Large intestine (tissue), 3 donors: ENCODE data around the gene CDC42BPB. TPM values are rescaled to one million over a fixed set of nuclear protein-coding genes. Genes with fewer than 3 reads are reported as not detected.

Source experiments
- DNase-seq, 2 donors: peaks; one replicate each; pipeline versions ENCODE4 v3.0.0 to v3.0.0-alpha.2; 2013
- H3K27ac ChIP-seq: one replicate; pipeline ENCODE4 v1.5.1; 2013; ENCODE audit warnings: low read length
- H3K27me3 ChIP-seq: 2 replicates; pipeline ENCODE4 v1.6.1; 2013; ENCODE audit warnings: low read length; ENCODE audit not compliant: control insufficient read depth, insufficient read depth
- H3K36me3 ChIP-seq: 2 replicates; pipeline ENCODE4 v1.6.1; 2013; ENCODE audit warnings: low read length; ENCODE audit not compliant: control insufficient read depth, insufficient read depth
- H3K4me1 ChIP-seq: one replicate; pipeline ENCODE4 v1.6.1; 2013; ENCODE audit warnings: low read length; ENCODE audit not compliant: control insufficient read depth, insufficient read depth
- H3K4me3 ChIP-seq: one replicate; pipeline ENCODE4 v1.5.1; 2013; ENCODE audit warnings: low read length
- H3K9me3 ChIP-seq: one replicate; pipeline ENCODE4 v1.6.1; 2013; ENCODE audit warnings: mild to moderate bottlenecking, low read depth, low read length, moderate library complexity; ENCODE audit not compliant: control insufficient read depth
- WGBS: methylation state at CpG from one replicate; pipeline ENCODE4 v1.1.5; 2013; ENCODE audit warnings: low lambda C conversion rate; ENCODE audit not compliant: insufficient coverage; 5-methylcytosine and 5-hydroxymethylcytosine counted together
- polyA plus RNA-seq: library from polyadenylated mRNA; unstranded; fragments of 120-200 nt; gene quantifications from one replicate; pipeline ENCODE4 v1.2.1, GENCODE V29; 2013

The CDC42BPB gene
- polyA plus RNA-seq, 1 donor = 72.5 TPM

DNA sequence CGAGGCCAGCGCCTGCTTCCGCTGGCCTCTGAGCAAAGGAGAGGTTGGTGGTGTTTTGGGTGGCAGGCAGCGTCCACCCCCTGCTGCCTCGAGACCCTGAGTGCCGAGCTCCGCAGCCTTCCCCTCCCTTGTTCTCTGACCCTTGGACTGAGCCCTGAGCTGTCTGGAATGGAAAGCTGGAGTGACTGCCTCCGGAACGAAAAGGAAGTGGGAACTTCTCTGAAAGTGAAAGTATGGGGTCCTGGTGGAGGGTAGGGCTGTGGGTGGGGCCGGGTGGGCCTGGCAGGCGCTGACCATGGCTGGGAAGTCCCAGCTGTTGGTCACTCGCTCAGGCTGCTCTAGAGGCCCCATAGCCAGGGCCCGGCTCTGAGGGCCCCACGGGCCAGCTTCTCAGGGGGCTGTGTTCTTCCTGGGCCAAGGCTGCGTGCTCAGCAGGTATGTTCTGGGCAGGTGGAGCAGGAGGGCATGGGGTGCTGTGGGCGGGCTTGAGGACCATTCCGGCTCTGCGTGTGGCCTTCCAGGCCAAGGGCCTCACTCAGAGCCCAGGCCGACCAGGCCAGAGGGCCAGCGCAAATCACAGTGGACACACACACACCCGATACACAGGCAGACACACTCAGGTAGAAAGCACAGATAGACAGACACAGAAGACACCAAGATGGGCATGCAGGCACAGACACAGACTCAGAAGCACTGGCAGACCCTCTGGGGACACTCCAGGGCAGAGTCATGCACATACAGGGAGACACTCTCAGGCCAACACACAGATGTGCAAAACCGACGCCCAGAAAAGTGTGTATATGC, 37.3 kb upstream of the CDC42BPB start, which contains the start of gene EXOC3L4:
EXOC3L4 (plus strand) TSS at position 320 of the 804 bp plus-strand sequence. CDS start 5,495 bp downstream, outside the sequence.
- peaks cover 3% of the 10 kb centered on the region for H3K9me3 ChIP-seq
- WGBS = no CpG with 5 or more reads among the region's 23 CpGs
- peaks cover 57% of the 10 kb centered on the region for H3K4me1 ChIP-seq
- H3K27me3 ChIP-seq = peaks cover 5% of the 10 kb centered on the region
- no peaks in the 10 kb centered on the region for H3K36me3 ChIP-seq
- DNase-seq = peak; percentile 87 to 94
- peak within 1 kb of the TSS; percentile 27 for H3K4me3 ChIP-seq
- H3K27ac ChIP-seq = peak within 1 kb of the TSS; percentile 65

DNA sequence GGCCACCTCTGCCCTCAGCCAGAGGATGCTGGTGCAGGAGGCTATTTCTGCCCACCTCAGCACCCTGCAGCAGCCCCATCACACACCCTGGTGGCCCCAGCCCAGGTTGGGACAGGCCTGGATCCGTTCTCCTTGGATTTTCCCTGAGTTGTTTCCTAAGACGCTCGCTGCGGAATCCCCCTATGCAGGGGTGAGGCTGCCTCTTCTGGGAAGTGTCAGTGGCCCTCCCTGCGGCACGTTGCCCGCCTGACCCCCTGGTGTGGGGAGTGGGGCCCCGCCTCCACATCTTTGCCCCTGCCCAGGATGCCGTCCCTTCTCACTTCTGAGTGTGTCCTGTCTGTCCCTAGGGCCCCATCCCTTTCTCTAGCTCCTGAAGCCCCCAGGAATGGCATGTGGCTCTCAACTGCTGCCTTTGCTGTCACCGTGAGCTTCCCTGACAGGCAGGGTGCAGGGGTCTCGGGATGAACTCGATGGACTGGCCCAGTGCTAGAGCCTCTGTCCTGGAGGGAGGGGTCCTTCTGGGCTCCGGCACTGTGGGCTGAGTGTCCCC, 36.6 kb upstream of the CDC42BPB start:
- H3K4me1 ChIP-seq = peaks cover 50% of the 10 kb centered on the region
- H3K27me3 ChIP-seq = peaks cover 5% of the 10 kb centered on the region
- H3K27ac ChIP-seq = peak overlapping the region; percentile 65
- no peak for DNase-seq
- H3K36me3 ChIP-seq = no peaks in the 10 kb centered on the region
- no peak overlapping the region for H3K4me3 ChIP-seq
- no CpG with 5 or more reads among the region's 13 CpGs for WGBS
- H3K9me3 ChIP-seq = peaks cover 3% of the 10 kb centered on the region

DNA sequence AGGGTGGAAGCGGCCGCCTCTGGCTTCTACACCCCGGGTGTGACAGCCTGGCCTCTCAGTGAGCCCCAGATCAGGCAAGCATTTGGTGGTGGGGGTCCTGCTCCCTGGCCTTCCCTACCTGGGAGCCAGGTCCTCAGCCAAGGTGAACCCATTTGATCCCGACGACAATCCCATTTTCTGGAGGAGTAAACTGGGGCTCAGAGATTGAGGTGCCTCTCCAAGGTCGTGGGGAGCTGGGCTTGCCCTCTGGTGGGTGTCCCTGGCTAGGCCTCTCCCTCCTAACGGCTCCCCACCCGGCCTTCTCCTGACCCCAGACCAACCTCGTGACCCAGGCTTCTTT, 34.5 kb upstream of the CDC42BPB start:
- Histone ChIP-seq H3K27ac (no peak overlapping the region), H3K4me1 (peaks cover 31% of the 10 kb centered on the region), H3K4me3 (peak overlapping the region; percentile 39), H3K36me3 (no peaks in the 10 kb centered on the region), H3K9me3 (no peaks in the 10 kb centered on the region), H3K27me3 (peaks cover 5% of the 10 kb centered on the region)
- DNase-seq = no peak
- no CpG with 5 or more reads among the region's 9 CpGs for WGBS

DNA sequence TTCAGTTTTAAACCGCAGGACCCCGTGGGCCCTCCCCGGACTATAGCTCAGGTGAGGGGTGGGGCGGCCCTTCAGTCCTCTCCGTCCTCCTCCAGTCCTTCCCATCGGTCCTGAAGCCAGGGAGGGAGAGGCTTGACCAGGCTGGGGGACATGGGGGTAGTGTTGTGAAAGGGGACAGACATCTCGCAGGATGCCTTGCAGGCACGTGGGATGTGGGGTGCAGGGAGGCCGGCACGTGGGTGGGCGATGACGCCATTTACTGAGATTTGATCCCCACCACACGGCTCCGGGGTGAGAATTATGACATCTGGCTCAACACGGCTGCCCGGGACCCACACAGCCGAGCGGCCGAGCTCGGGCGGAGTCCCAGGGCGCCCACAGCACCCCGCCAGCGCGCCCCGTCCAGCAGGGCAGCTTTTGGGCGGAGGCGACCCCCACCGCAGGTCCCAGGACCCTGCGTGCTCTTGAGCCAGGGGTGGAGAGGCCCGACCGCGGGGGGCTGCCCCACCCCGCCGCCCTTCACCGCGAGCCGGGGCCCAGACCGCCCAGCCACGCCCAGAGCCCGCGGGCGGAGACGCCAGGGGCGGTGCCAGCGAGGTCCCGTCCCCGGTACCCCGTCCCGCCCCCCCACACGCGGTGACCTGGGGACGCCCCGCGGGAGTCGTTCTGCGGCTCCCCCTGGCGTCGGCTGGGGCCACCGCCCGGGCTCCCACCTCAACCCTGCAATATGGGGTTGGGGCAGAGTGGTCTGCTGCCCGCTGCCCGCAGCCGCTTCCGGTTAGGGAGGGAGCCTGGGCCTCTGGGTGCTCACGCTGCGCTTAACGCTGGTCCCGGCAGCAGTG, 33.9 kb upstream of the CDC42BPB start:
- Histone ChIP-seq H3K4me1 (peaks cover 29% of the 10 kb centered on the region), H3K27ac (no peak overlapping the region), H3K36me3 (no peaks in the 10 kb centered on the region), H3K4me3 (peak overlapping the region; percentile 39), H3K9me3 (no peaks in the 10 kb centered on the region), H3K27me3 (peaks cover 5% of the 10 kb centered on the region)
- peak in 1 of 2 donors; percentile 72 for DNase-seq
- WGBS = no CpG with 5 or more reads among the region's 69 CpGs

DNA sequence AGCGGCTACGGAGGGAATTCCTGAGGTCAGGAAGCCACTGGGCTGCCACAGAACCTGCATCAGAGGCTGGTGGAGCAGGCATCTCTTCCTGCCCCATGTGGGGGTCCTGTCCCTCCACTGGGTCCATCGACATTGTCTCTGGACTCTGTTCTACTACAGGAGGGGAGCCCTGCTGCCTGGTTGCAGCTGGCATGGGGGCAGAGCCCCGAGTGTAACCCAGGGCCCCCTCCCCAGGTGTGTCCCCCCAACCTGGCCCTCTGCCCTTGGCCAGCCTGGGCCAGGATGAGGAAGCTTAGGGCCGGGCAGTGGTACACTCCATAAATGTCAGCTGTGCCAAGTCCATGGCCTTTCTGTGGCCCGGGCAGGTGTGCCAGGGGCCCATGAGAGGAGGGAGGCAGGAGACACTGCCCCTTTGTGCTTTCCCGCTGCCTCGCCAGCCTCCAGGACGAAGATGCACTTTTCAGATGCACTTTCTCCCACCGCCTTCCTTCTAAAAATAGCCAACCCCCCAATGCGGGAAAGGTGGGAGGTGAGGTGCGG, 33.2 kb upstream of the CDC42BPB start:
- Histone ChIP-seq H3K27ac (no peak overlapping the region), H3K4me3 (no peak overlapping the region)
- no peak for DNase-seq

DNA sequence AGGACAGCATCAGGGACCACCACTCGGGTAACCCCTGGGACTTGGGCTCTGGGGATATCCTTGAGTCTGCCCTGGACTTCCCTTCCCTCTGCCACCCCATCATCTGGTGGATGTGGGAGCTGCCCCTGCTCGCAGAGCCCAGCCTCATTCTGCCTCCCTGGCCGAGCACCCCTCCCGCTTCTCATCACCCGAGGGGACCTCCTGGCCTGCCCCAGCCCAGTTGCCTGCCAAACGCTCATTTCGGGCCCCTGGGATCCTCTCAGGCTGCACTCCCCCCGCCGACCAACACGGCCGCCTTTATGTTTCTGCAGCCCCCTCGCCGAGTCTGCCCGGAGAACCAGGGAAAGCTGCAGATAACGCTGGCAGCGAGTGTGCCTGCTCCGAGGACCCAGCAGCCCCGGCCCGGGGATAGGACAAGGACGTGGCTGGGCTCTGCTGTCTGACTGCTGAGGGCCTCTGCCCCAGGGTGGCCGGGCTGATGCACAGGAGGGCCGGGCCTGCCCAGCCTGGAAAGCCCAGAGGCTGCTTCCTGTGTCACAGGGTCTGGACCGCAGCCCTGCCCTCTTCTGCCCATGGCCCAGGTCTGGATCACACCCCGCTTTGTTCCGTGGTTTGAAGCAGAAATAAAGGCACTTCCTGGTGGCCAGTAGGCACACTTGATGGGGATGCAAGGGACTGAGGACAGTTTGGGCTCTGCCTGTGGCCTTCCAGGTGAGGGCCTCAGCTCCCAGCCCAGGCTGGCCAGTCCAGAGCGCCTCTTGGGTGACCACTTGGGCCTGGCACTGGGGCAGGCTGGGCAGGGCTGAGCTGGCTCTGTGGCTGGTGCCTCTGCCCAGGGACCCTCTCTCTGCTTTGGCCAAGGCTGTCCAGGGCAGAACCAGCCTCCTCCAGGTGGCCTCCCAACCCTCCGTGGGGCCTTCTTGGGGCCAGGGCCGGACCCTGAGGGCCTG, 32.3 kb upstream of the CDC42BPB start:
- no CpG with 5 or more reads among the region's 28 CpGs for WGBS
- H3K4me3 ChIP-seq = no peak overlapping the region
- no peaks in the 10 kb centered on the region for H3K36me3 ChIP-seq
- no peaks in the 10 kb centered on the region for H3K9me3 ChIP-seq
- H3K27ac ChIP-seq = no peak overlapping the region
- no peak for DNase-seq
- peaks cover 19% of the 10 kb centered on the region for H3K4me1 ChIP-seq
- H3K27me3 ChIP-seq = peaks cover 14% of the 10 kb centered on the region

More for the DNA sequence above, 33.2 kb upstream of the CDC42BPB start:
- Histone ChIP-seq H3K4me1 (peaks cover 28% of the 10 kb centered on the region), H3K36me3 (no peaks in the 10 kb centered on the region), H3K27me3 (peaks cover 6% of the 10 kb centered on the region), H3K9me3 (no peaks in the 10 kb centered on the region)
- no CpG with 5 or more reads among the region's 12 CpGs for WGBS

DNA sequence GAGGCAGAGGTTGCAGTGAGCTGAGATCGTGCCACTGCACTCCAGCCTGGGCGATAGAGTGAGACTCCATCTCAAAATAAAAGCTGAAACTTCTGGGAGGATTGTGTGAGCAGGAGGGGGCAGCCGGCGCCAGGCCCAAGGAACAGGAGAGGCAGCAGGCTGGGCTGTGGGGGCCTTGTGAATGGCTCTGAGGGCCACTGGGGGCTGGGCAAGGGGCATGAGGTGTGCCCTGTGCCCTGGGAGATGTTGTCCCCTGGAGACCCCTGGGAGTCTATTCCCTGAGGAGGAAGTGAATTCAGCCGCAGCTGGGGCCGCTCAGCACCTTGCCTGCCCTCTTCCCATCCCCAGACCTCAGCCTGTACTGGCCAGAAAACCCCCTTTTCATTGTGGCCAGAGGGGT, 31.6 kb upstream of the CDC42BPB start:
- no peaks in the 10 kb centered on the region for H3K36me3 ChIP-seq
- H3K27me3 ChIP-seq = peaks cover 20% of the 10 kb centered on the region
- H3K27ac ChIP-seq = no peak overlapping the region
- peaks cover 14% of the 10 kb centered on the region for H3K4me1 ChIP-seq
- no peak for DNase-seq
- no CpG with 5 or more reads among the region's 6 CpGs for WGBS
- H3K9me3 ChIP-seq = peaks cover 3% of the 10 kb centered on the region
- no peak overlapping the region for H3K4me3 ChIP-seq

DNA sequence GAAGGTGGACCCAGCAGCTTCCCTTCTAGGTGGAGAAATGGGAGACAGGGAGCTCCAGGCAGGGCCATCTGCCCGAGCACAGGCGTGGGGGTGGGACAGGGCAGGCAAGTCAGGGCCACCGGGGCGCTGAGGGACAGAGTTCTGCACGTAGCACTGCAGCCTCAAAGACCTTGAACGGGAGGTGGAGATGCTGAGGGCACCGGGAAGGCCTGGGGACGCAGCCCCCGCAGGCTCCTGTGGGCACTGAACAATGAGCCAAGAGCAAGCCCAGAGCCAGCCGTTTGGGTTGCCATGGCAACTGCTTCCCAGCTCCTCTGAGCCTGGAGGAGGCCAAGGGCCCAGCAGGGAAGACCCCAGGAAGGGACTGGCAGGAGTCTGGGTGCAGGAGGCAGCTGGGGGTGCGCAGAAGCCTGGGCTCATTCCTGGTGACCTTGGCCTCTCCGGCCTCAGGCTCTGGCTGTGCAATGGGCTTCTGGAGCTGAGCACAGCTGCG, 30.0 kb upstream of the CDC42BPB start:
- peaks cover 30% of the 10 kb centered on the region for H3K27me3 ChIP-seq
- WGBS = no CpG with 5 or more reads among the region's 13 CpGs
- peaks cover 9% of the 10 kb centered on the region for H3K4me1 ChIP-seq
- no peak for DNase-seq
- H3K9me3 ChIP-seq = peaks cover 3% of the 10 kb centered on the region
- H3K36me3 ChIP-seq = no peaks in the 10 kb centered on the region
- no peak overlapping the region for H3K4me3 ChIP-seq
- no peak overlapping the region for H3K27ac ChIP-seq

DNA sequence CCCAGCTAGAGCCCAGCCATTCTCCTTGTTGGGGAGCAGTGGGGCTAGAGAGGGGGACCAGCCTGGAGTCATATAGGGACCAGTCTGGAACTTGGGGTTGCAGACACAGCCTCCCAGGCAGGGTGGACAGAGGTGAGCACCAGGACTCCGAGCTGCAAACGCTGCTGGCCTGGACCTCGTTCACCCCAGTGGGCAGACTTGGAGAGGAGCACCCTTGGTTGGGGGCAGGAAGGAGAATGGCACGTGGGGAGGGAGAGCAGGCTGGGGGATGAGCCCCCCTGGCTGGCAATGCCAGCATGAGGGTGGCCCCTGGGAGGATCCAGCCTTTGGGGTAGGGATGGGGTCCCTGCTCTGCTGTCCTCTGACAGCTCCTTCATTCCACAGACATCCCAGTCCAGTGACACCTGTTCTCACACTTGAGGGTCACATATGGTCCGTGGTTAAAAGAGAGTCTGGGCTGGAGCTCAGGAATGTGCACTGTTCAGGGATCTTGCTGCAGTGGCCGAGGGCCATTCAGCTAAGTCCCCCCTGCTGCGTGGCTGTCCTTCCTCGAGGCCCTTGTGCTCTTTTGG, 29.5 kb upstream of the CDC42BPB start:
- Histone ChIP-seq H3K9me3 (peaks cover 8% of the 10 kb centered on the region), H3K36me3 (no peaks in the 10 kb centered on the region), H3K27ac (no peak overlapping the region), H3K27me3 (peaks cover 35% of the 10 kb centered on the region), H3K4me1 (peaks cover 8% of the 10 kb centered on the region), H3K4me3 (no peak overlapping the region)
- DNase-seq = no peak
- no CpG with 5 or more reads among the region's 8 CpGs for WGBS
